Trophoblast cell (in vitro differentiated cells and primary cell): ENCODE measurements around the gene NOTCH3.

ENCODE experiments used
- DNase-seq, 2 donors: peaks; one replicate each; pipeline ENCODE4 v3.0.0-alpha.2; 2016
- H2AFZ ChIP-seq: 2 replicates; pipeline ENCODE4 v1.6.1; 2013; ENCODE audit warnings: low read length, moderate library complexity, mild to moderate bottlenecking; ENCODE audit not compliant: insufficient read depth, poor library complexity
- H2AK5ac ChIP-seq: 2 replicates; pipeline ENCODE4 v1.6.1; 2013; ENCODE audit warnings: mild to moderate bottlenecking, low read length
- H2BK120ac ChIP-seq: 2 replicates; pipeline ENCODE4 v1.6.1; 2013; ENCODE audit warnings: low read length, mild to moderate bottlenecking, moderate library complexity; ENCODE audit not compliant: insufficient read depth, poor library complexity
- H2BK12ac ChIP-seq: 2 replicates; pipeline ENCODE4 v1.6.1; 2013; ENCODE audit warnings: mild to moderate bottlenecking, low read length, moderate library complexity
- H2BK5ac ChIP-seq: 2 replicates; pipeline ENCODE4 v1.6.1; 2013; ENCODE audit warnings: low read length, low read depth, moderate library complexity, mild to moderate bottlenecking; ENCODE audit not compliant: poor library complexity
- H3K14ac ChIP-seq: 2 replicates; pipeline ENCODE4 v1.6.1; 2013; ENCODE audit warnings: mild to moderate bottlenecking, low read length
- H3K18ac ChIP-seq: 2 replicates; pipeline ENCODE4 v1.6.1; 2013; ENCODE audit warnings: mild to moderate bottlenecking, low read length
- H3K23ac ChIP-seq: 2 replicates; pipeline ENCODE4 v1.6.1; 2013; ENCODE audit warnings: low read length
- H3K27ac ChIP-seq: 2 replicates; pipeline ENCODE4 v1.5.1; 2013; ENCODE audit warnings: low read depth, mild to moderate bottlenecking, inconsistent platforms, low read length, moderate library complexity
- H3K27me3 ChIP-seq: 2 replicates; pipeline ENCODE4 v1.6.1; 2013; ENCODE audit warnings: inconsistent platforms, mild to moderate bottlenecking, low read length, moderate library complexity; ENCODE audit not compliant: insufficient read depth
- H3K36me3 ChIP-seq, 2 experiments: 1 replicate in 1 of 2; 2 replicates in 1 of 2; pipeline ENCODE4 v1.6.1; 2013; ENCODE audit warnings: low read length in 2 of 2, mild to moderate bottlenecking in 2 of 2, moderate library complexity in 1 of 2; ENCODE audit not compliant: insufficient read depth in 2 of 2, control insufficient read depth in 1 of 2
- H3K4ac ChIP-seq: 2 replicates; pipeline ENCODE4 v1.6.1; 2013; ENCODE audit warnings: low read depth, mild to moderate bottlenecking, low read length, moderate library complexity
- H3K4me1 ChIP-seq, 2 experiments: 1 replicate in 1 of 2; 2 replicates in 1 of 2; pipeline ENCODE4 v1.6.1; 2013; ENCODE audit warnings: low read length in 2 of 2, mild to moderate bottlenecking in 2 of 2, moderate library complexity in 1 of 2; ENCODE audit not compliant: insufficient read depth in 2 of 2, control insufficient read depth in 1 of 2
- H3K4me2 ChIP-seq: 2 replicates; pipeline ENCODE4 v1.6.1; 2013; ENCODE audit warnings: inconsistent platforms, mild to moderate bottlenecking, low read length, moderate library complexity
- H3K4me3 ChIP-seq: 2 replicates; pipeline ENCODE4 v1.5.1; 2013; ENCODE audit warnings: mild to moderate bottlenecking, low read depth, low read length, inconsistent platforms
- H3K79me1 ChIP-seq: one replicate; pipeline ENCODE4 v1.6.1; 2013; ENCODE audit warnings: low read length
- H3K79me2 ChIP-seq: 2 replicates; pipeline ENCODE4 v1.6.1; 2013; ENCODE audit warnings: low read length, mild to moderate bottlenecking; ENCODE audit not compliant: control insufficient read depth, insufficient read depth, poor library complexity
- H3K9ac ChIP-seq: 2 replicates; pipeline ENCODE4 v1.6.1; 2013; ENCODE audit warnings: mild to moderate bottlenecking, low read length
- H3K9me3 ChIP-seq: 2 replicates; pipeline ENCODE4 v1.6.1; 2013; ENCODE audit warnings: low read depth, mild to moderate bottlenecking, control low read depth, inconsistent platforms, low read length; ENCODE audit not compliant: insufficient read depth
- H4K12ac ChIP-seq: 2 replicates; pipeline ENCODE4 v1.6.1; 2013; ENCODE audit warnings: low read depth, mild to moderate bottlenecking, low read length, moderate library complexity
- H4K8ac ChIP-seq: 2 replicates; pipeline ENCODE4 v1.6.1; 2013; ENCODE audit warnings: low read depth, mild to moderate bottlenecking, low read length, moderate library complexity
- H4K91ac ChIP-seq: one replicate; pipeline ENCODE4 v1.6.1; 2013; ENCODE audit warnings: low read depth, mild to moderate bottlenecking, low read length, moderate library complexity
- WGBS: extraction: QIAGEN DNeasy Blood & Tissue Kit; methylation state at CpG from one replicate; pipeline ENCODE4 v1.1.7; 2013; ENCODE audit warnings: missing lambda C conversion rate; ENCODE audit not compliant: insufficient read length, insufficient coverage; ENCODE audit errors: extremely low coverage; 5-methylcytosine and 5-hydroxymethylcytosine counted together

NOTCH3 gene

GRCh38 chr19:15115080-15115479 lies 85.7 kb downstream of the NOTCH3 start:
- Histone ChIP-seq H3K27me3 (no peaks in the 10 kb centered on the region), H3K4me3 (no peak overlapping the region)
- no CpG with 5 or more reads among the region's 13 CpGs for WGBS

GRCh38 chr19:15114153-15114540 lies 86.6 kb downstream of the NOTCH3 start:
- Histone ChIP-seq H3K14ac (no peak overlapping the region), H3K9me3 (peaks cover 9% of the 10 kb centered on the region), H3K4me3 (no peak overlapping the region), H3K27ac (no peak overlapping the region), H2BK5ac (no peak overlapping the region), H3K4me2 (no peak overlapping the region), H4K12ac (no peak overlapping the region), H3K27me3 (no peaks in the 10 kb centered on the region), H4K91ac (no peak overlapping the region), H3K18ac (no peak overlapping the region), H2AFZ (no peak overlapping the region), H3K36me3 (peaks cover 92 to 97% of the 10 kb centered on the region in 2 experiments), H2AK5ac (no peak overlapping the region), H2BK120ac (no peak overlapping the region), H4K8ac (no peak overlapping the region), H3K4me1 (peaks cover 4 to 6% of the 10 kb centered on the region in 2 experiments), H3K9ac (no peak overlapping the region), H2BK12ac (no peak overlapping the region), H3K23ac (no peak overlapping the region), H3K4ac (no peak overlapping the region), H3K79me2 (no peaks in the 10 kb centered on the region), H3K79me1 (no peaks in the 10 kb centered on the region)
- WGBS, result no CpG with 5 or more reads among the region's 7 CpGs
- no peak for DNase-seq

More at GRCh38 chr19:15115080-15115479, 85.7 kb downstream of the NOTCH3 start:
- no peak overlapping the region for H3K18ac ChIP-seq
- H3K79me1 ChIP-seq, result no peaks in the 10 kb centered on the region
- no peak overlapping the region for H2BK120ac ChIP-seq
- DNase-seq, result no peak
- H2AFZ ChIP-seq, result no peak overlapping the region
- H3K23ac ChIP-seq, result no peak overlapping the region
- H3K4ac ChIP-seq, result no peak overlapping the region
- no peak overlapping the region for H3K9ac ChIP-seq
- H3K79me2 ChIP-seq, result no peaks in the 10 kb centered on the region
- no peak overlapping the region for H3K14ac ChIP-seq
- H3K4me1 ChIP-seq, result peaks cover 4 to 6% of the 10 kb centered on the region in 2 experiments
- no peak overlapping the region for H2BK5ac ChIP-seq
- H4K12ac ChIP-seq, result no peak overlapping the region
- no peak overlapping the region for H2AK5ac ChIP-seq
- H2BK12ac ChIP-seq, result no peak overlapping the region
- H3K36me3 ChIP-seq, result peaks cover 92 to 97% of the 10 kb centered on the region in 2 experiments
- H4K8ac ChIP-seq, result no peak overlapping the region
- H3K27ac ChIP-seq, result no peak overlapping the region
- no peak overlapping the region for H4K91ac ChIP-seq
- H3K4me2 ChIP-seq, result no peak overlapping the region
- peaks cover 9% of the 10 kb centered on the region for H3K9me3 ChIP-seq

- Histone ChIP-seq H3K14ac (no peak overlapping the region), H4K12ac (no peak overlapping the region), H3K9ac (no peak overlapping the region), H3K4me3 (no peak overlapping the region), H2AFZ (no peak overlapping the region), H2BK12ac (no peak overlapping the region), H3K27ac (no peak overlapping the region), H4K91ac (no peak overlapping the region), H3K23ac (no peak overlapping the region), H3K9me3 (peaks cover 9% of the 10 kb centered on the region), H3K79me2 (no peaks in the 10 kb centered on the region), H3K4me1 (peaks cover 2 to 6% of the 10 kb centered on the region in 2 experiments), H2BK120ac (no peak overlapping the region), H4K8ac (no peak overlapping the region), H3K79me1 (no peaks in the 10 kb centered on the region), H3K4ac (no peak overlapping the region), H2AK5ac (no peak overlapping the region), H3K36me3 (peaks cover 92 to 97% of the 10 kb centered on the region in 2 experiments), H2BK5ac (no peak overlapping the region), H3K27me3 (no peaks in the 10 kb centered on the region), H3K4me2 (no peak overlapping the region), H3K18ac (no peak overlapping the region)
- WGBS, result no CpG with 5 or more reads among the region's 58 CpGs
- no peak for DNase-seq
These were observed 87.3 kb downstream of the NOTCH3 start for GRCh38 chr19:15113245-15114152.

- Histone ChIP-seq H3K9ac (no peak overlapping the region), H3K36me3 (peaks cover 84 to 89% of the 10 kb centered on the region in 2 experiments), H3K4ac (no peak overlapping the region), H3K27me3 (no peaks in the 10 kb centered on the region), H3K9me3 (peaks cover 6% of the 10 kb centered on the region), H2BK5ac (no peak overlapping the region), H4K91ac (no peak overlapping the region), H4K12ac (no peak overlapping the region), H3K79me1 (peaks cover 9% of the 10 kb centered on the region), H3K4me3 (peak overlapping the region; percentile 31), H3K14ac (no peak overlapping the region), H2BK12ac (no peak overlapping the region), H3K23ac (no peak overlapping the region), H3K27ac (no peak overlapping the region), H2BK120ac (no peak overlapping the region), H3K79me2 (peaks cover 8% of the 10 kb centered on the region), H2AFZ (no peak overlapping the region), H3K4me1 (peaks cover 5 to 6% of the 10 kb centered on the region in 2 experiments), H2AK5ac (no peak overlapping the region), H3K4me2 (no peak overlapping the region), H4K8ac (no peak overlapping the region), H3K18ac (no peak overlapping the region)
- WGBS, result no CpG with 5 or more reads among the region's 11 CpGs
- no peak for DNase-seq
These were observed 88.4 kb downstream of the NOTCH3 start for GRCh38 chr19:15112385-15112784.
